ENCODE results near the gene CETN2.

- no peak for TF ChIP-seq MAX (IDR thresholded peaks at IDR 0.05; ENCODE audit: insufficient read depth, insufficient read length)
- TF ChIP-seq CTCF (IDR thresholded peaks at IDR 0.05; ENCODE audit: extremely low read depth in 1 of 2, insufficient read depth in 1 of 2, low read depth in 1 of 2, low read length in 2 of 2) = no peak
- TF ChIP-seq MYC (IDR thresholded peaks at IDR 0.05; ENCODE audit: low read depth, low read length) = no peak
- TF ChIP-seq EZH2 (IDR thresholded peaks at IDR 0.05; ENCODE audit: borderline replicate concordance, low read depth, low read length, severe bottlenecking) = no peak
- TF ChIP-seq POLR2AphosphoS5 (IDR thresholded peaks at IDR 0.05; ENCODE audit: insufficient read depth, low read depth, low read length) = no peak
- no peak for TF ChIP-seq POLR2A (IDR thresholded peaks at IDR 0.05; ENCODE audit: low read depth, low read length)
- no peak for TF ChIP-seq GATA2 (IDR thresholded peaks at IDR 0.05; ENCODE audit: insufficient read depth, insufficient read length, low read depth, low read length)
- no peak for TF ChIP-seq JUN (IDR thresholded peaks at IDR 0.05; ENCODE audit: borderline replicate concordance, insufficient read depth, insufficient read length, low read depth)
- no peak for TF ChIP-seq FOS (IDR thresholded peaks at IDR 0.05; ENCODE audit: borderline replicate concordance, insufficient read depth, low read length)
These were observed 5.6 kb downstream of the CETN2 start for GRCh38 chrX:152824841-152825374.
